ENCODE measurements around the gene GNG12. TPM values are rescaled to one million over a fixed set of nuclear protein-coding genes. Genes with fewer than 3 reads are reported as not detected.

GNG12 gene
- total and polyA plus RNA-seq, 2 donors from 2014 or later, result 46.1 to 89.3 TPM

DNA sequence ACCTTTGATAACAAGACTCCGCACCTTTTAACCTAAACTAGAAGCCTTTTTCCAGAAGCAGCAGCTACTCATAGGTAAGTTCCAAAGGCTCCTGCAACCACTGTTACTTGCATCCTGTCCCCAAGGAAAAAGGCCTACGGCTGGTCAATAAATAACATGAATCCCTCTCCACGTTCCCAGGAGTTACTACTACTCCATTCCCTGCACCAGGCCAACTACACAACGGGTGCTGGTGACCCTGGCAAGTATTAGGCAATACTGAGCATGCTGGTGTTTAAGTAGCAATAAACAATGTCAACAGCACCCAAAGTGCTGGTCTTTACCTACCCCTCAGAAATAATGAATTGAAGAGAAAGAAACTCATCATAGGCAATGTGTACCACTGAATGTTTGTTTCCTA is 7.7 kb downstream of the GNG12 start:
- FAIRE-seq (no peak), DNase-seq (no peak)
- no peaks in the 10 kb centered on the region for H3K9me3 ChIP-seq (ENCODE audit: control insufficient read depth in 2 of 3, insufficient read depth in 1 of 3, low read length in 3 of 3)
- intact Hi-C loops (cut with DNase I), result no loop called here
- TF ChIP-seq, protein P1, sequence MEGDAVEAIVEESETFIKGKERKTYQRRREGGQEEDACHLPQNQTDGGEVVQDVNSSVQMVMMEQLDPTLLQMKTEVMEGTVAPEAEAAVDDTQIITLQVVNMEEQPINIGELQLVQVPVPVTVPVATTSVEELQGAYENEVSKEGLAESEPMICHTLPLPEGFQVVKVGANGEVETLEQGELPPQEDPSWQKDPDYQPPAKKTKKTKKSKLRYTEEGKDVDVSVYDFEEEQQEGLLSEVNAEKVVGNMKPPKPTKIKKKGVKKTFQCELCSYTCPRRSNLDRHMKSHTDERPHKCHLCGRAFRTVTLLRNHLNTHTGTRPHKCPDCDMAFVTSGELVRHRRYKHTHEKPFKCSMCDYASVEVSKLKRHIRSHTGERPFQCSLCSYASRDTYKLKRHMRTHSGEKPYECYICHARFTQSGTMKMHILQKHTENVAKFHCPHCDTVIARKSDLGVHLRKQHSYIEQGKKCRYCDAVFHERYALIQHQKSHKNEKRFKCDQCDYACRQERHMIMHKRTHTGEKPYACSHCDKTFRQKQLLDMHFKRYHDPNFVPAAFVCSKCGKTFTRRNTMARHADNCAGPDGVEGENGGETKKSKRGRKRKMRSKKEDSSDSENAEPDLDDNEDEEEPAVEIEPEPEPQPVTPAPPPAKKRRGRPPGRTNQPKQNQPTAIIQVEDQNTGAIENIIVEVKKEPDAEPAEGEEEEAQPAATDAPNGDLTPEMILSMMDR (IDR thresholded peaks at IDR 0.05; ENCODE audit: borderline replicate concordance, extremely low read depth, insufficient read depth), result no peak
- peaks cover 0 to 15% (median 3%) of the 10 kb centered on the region in 3 donors for H3K4me1 ChIP-seq (ENCODE audit: control insufficient read depth in 2 of 3, insufficient read depth in 2 of 3, low read depth in 1 of 3, low read length in 3 of 3)
- no peak overlapping the region for H3K27ac ChIP-seq (ENCODE audit: low read depth in 2 of 2, low read length in 2 of 2)
- peaks cover 0 to 3% (median 0%) of the 10 kb centered on the region in 3 donors for H3K36me3 ChIP-seq (ENCODE audit: control insufficient read depth in 2 of 3, insufficient read depth in 3 of 3, low read length in 3 of 3)
- no peaks in the 10 kb centered on the region for H3K27me3 ChIP-seq (ENCODE audit: control insufficient read depth, insufficient read depth, low read length)
- no peak overlapping the region for H3K9ac ChIP-seq (ENCODE audit: low read length in 3 of 3)
- H3K4me3 ChIP-seq (ENCODE audit: low read length in 3 of 3), result no peak overlapping the region

DNA sequence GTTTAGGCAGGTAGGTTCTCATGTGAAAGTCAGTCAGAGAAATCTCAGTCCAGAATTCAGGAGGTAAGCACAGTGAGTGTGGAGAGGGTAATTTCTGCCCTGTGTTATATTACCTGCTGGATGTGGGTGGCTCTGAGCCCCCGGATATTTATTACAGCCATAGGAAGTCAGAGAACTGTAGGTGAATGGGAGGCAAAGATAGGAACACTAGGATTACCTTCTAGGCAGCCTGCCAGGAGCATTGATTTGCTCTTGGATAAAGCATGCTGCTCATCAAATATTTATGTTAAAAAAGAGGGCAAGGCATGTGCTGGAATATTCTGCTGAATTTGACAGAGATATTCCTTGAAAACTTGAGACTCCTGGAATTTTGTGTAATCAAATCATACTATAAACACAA is 8.5 kb downstream of the GNG12 start:
- H3K27ac ChIP-seq (ENCODE audit: low read depth in 2 of 2, low read length in 2 of 2), result no peak overlapping the region
- intact Hi-C loops (cut with DNase I), result no loop called here
- H3K36me3 ChIP-seq (ENCODE audit: control insufficient read depth in 2 of 3, insufficient read depth in 3 of 3, low read length in 3 of 3), result peaks cover 0 to 3% (median 0%) of the 10 kb centered on the region in 3 donors
- TF ChIP-seq, protein P1 (IDR thresholded peaks at IDR 0.05; ENCODE audit: borderline replicate concordance, extremely low read depth, insufficient read depth), result no peak
- no peak overlapping the region for H3K9ac ChIP-seq (ENCODE audit: low read length in 3 of 3)
- no peaks in the 10 kb centered on the region for H3K9me3 ChIP-seq (ENCODE audit: control insufficient read depth in 2 of 3, insufficient read depth in 1 of 3, low read length in 3 of 3)
- peaks cover 0 to 15% (median 3%) of the 10 kb centered on the region in 3 donors for H3K4me1 ChIP-seq (ENCODE audit: control insufficient read depth in 2 of 3, insufficient read depth in 2 of 3, low read depth in 1 of 3, low read length in 3 of 3)
- no peak overlapping the region for H3K4me3 ChIP-seq (ENCODE audit: low read length in 3 of 3)
- FAIRE-seq, result no peak
- H3K27me3 ChIP-seq (ENCODE audit: control insufficient read depth, insufficient read depth, low read length), result no peaks in the 10 kb centered on the region
- DNase-seq, result no peak

DNA sequence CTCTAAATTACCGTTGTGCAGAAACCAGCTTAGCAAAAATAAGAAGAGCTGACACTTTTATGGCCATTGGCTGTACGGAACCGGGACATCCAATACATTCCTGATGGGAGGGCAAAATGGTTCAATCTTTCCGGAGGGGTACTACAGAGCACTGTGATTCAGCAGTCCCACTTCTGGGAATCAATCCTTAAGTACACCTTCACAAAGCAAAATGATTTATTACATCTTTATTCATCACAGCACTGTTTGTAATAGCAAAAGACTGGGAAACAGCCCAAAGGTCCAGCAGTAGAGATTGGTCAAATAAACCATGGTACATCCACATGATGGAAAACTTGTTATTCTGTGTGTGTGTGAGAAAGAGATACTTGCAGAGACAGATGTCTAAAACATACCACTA is 9.7 kb downstream of the GNG12 start:
- TF ChIP-seq, protein P1 (IDR thresholded peaks at IDR 0.05; ENCODE audit: borderline replicate concordance, extremely low read depth, insufficient read depth), result no peak
- no peaks in the 10 kb centered on the region for H3K27me3 ChIP-seq (ENCODE audit: control insufficient read depth, insufficient read depth, low read length)
- peaks cover 0 to 26% (median 12%) of the 10 kb centered on the region in 3 donors for H3K4me1 ChIP-seq (ENCODE audit: control insufficient read depth in 2 of 3, insufficient read depth in 2 of 3, low read depth in 1 of 3, low read length in 3 of 3)
- intact Hi-C loops (cut with DNase I), result no loop called here
- no peak for FAIRE-seq
- H3K36me3 ChIP-seq (ENCODE audit: control insufficient read depth in 2 of 3, insufficient read depth in 3 of 3, low read length in 3 of 3), result peaks cover 0 to 3% (median 0%) of the 10 kb centered on the region in 3 donors
- H3K27ac ChIP-seq (ENCODE audit: low read depth in 2 of 2, low read length in 2 of 2), result no peak overlapping the region
- no peaks in the 10 kb centered on the region for H3K9me3 ChIP-seq (ENCODE audit: control insufficient read depth in 2 of 3, insufficient read depth in 1 of 3, low read length in 3 of 3)
- DNase-seq, result no peak
- no peak overlapping the region for H3K4me3 ChIP-seq (ENCODE audit: low read length in 3 of 3)
- H3K9ac ChIP-seq (ENCODE audit: low read length in 3 of 3), result no peak overlapping the region

DNA sequence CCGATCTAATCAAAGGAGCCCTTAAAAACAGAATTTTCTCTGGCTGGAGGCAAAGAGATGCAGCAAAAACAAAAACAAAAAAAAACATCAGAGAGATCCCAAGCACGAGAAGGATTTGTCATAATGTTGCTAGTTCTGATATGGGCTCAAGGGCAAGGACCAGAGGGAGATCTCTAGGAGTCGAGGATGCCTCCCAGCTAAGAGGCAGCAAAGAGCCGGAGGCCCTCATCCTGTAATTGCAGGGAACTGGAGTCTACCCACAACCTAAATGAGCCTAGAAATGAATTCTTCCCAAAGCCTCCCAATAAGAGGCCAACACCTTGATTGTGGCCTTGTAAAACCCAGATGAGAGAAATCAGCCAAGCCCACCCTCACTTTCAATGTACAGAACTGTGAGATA is 12.0 kb downstream of the GNG12 start:
- H3K27me3 ChIP-seq (ENCODE audit: control insufficient read depth, insufficient read depth, low read length), result no peaks in the 10 kb centered on the region
- peaks cover 0 to 35% (median 20%) of the 10 kb centered on the region in 3 donors for H3K4me1 ChIP-seq (ENCODE audit: control insufficient read depth in 2 of 3, insufficient read depth in 2 of 3, low read depth in 1 of 3, low read length in 3 of 3)
- no peak for DNase-seq
- intact Hi-C loops (cut with DNase I), result no loop called here
- no peaks in the 10 kb centered on the region for H3K9me3 ChIP-seq (ENCODE audit: control insufficient read depth in 2 of 3, insufficient read depth in 1 of 3, low read length in 3 of 3)
- no peak overlapping the region for H3K9ac ChIP-seq (ENCODE audit: low read length in 3 of 3)
- no peaks in the 10 kb centered on the region for H3K36me3 ChIP-seq (ENCODE audit: control insufficient read depth in 2 of 3, insufficient read depth in 3 of 3, low read length in 3 of 3)
- no peak overlapping the region for H3K27ac ChIP-seq (ENCODE audit: low read depth in 2 of 2, low read length in 2 of 2)
- TF ChIP-seq, protein P1 (IDR thresholded peaks at IDR 0.05; ENCODE audit: borderline replicate concordance, extremely low read depth, insufficient read depth), result no peak
- no peak for FAIRE-seq
- H3K4me3 ChIP-seq (ENCODE audit: low read length in 3 of 3), result no peak overlapping the region
